Nephron progenitor cell (in vitro differentiated cells): ENCODE data around the gene ARSJ.

Source experiments
- DNase-seq: peaks from one replicate; pipeline ENCODE4 v3.0.0; 2021
- H3K27ac Mint-ChIP-seq: 2 replicates; pipeline ENCODE4 v1.8.0; 2021; ENCODE audit warnings: mild to moderate bottlenecking, moderate library complexity, mixed read lengths
- H3K27me3 Mint-ChIP-seq: 2 replicates; pipeline ENCODE4 v1.8.0; 2021; ENCODE audit warnings: mild to moderate bottlenecking, low read depth, mixed read lengths; ENCODE audit not compliant: poor library complexity
- H3K36me3 Mint-ChIP-seq: 2 replicates; pipeline ENCODE4 v1.8.0; 2021; ENCODE audit warnings: low read depth, mixed read lengths
- H3K4me1 Mint-ChIP-seq: 2 replicates; pipeline ENCODE4 v1.8.0; 2021; ENCODE audit warnings: mixed read lengths
- H3K4me3 Mint-ChIP-seq: 2 replicates; pipeline ENCODE4 v1.8.0; 2021; ENCODE audit warnings: mild to moderate bottlenecking, moderate library complexity, mixed read lengths
- H3K9me3 Mint-ChIP-seq: 2 replicates; pipeline ENCODE4 v1.8.0; 2021; ENCODE audit warnings: mild to moderate bottlenecking, moderate library complexity, mixed read lengths
- CTCF ChIP-seq: fragments of 200-600 bp; sonication (generic); IDR thresholded peaks from 2 replicates; pipeline ENCODE4 v1.5.0; 2021; ENCODE audit warnings: antibody characterized with exemption

ARSJ gene

GRCh38 chr4:113979148-113979904 lies at the start of gene ARSJ:
Gene ARSJ, minus strand, starts transcription at chr4:113979647. Its CDS starts 813 bp downstream, at chr4:113978834.
- H3K9me3 Mint-ChIP-seq = peaks cover 11% of the 10 kb centered on the region
- peaks cover 39% of the 10 kb centered on the region for H3K27me3 Mint-ChIP-seq
- H3K27ac Mint-ChIP-seq = peak within 1 kb of the TSS; percentile 66
- no peaks in the 10 kb centered on the region for H3K36me3 Mint-ChIP-seq
- DNase-seq = peak; percentile 77
- peak within 1 kb of the TSS; percentile 93 for H3K4me3 Mint-ChIP-seq
- H3K4me1 Mint-ChIP-seq = peaks cover 21% of the 10 kb centered on the region
- TF ChIP-seq CTCF = no peak

- no peak overlapping the region for H3K27ac Mint-ChIP-seq
- DNase-seq = no peak
- no peaks in the 10 kb centered on the region for H3K4me1 Mint-ChIP-seq
- no peaks in the 10 kb centered on the region for H3K9me3 Mint-ChIP-seq
- no peaks in the 10 kb centered on the region for H3K27me3 Mint-ChIP-seq
- no peak overlapping the region for H3K4me3 Mint-ChIP-seq
- H3K36me3 Mint-ChIP-seq = no peaks in the 10 kb centered on the region
- no peak for TF ChIP-seq CTCF
Measured at GRCh38 chr4:114028071-114028470, 48.6 kb upstream of the ARSJ start.

- H3K4me1 Mint-ChIP-seq = no peaks in the 10 kb centered on the region
- TF ChIP-seq CTCF = no peak
- DNase-seq = no peak
- H3K9me3 Mint-ChIP-seq = no peaks in the 10 kb centered on the region
- H3K4me3 Mint-ChIP-seq = no peak overlapping the region
- H3K27ac Mint-ChIP-seq = no peak overlapping the region
- H3K27me3 Mint-ChIP-seq = no peaks in the 10 kb centered on the region
- no peaks in the 10 kb centered on the region for H3K36me3 Mint-ChIP-seq
Measured at GRCh38 chr4:114027596-114027995, 48.1 kb upstream of the ARSJ start.

- no peaks in the 10 kb centered on the region for H3K27me3 Mint-ChIP-seq
- no peak overlapping the region for H3K4me3 Mint-ChIP-seq
- H3K4me1 Mint-ChIP-seq = no peaks in the 10 kb centered on the region
- TF ChIP-seq CTCF = no peak
- no peaks in the 10 kb centered on the region for H3K36me3 Mint-ChIP-seq
- no peaks in the 10 kb centered on the region for H3K9me3 Mint-ChIP-seq
- no peak overlapping the region for H3K27ac Mint-ChIP-seq
- DNase-seq = no peak
Measured at GRCh38 chr4:114026447-114026846, 47.0 kb upstream of the ARSJ start.

- TF ChIP-seq CTCF = no peak
- no peaks in the 10 kb centered on the region for H3K4me1 Mint-ChIP-seq
- DNase-seq = no peak
- no peaks in the 10 kb centered on the region for H3K9me3 Mint-ChIP-seq
- H3K27ac Mint-ChIP-seq = no peak overlapping the region
- H3K36me3 Mint-ChIP-seq = no peaks in the 10 kb centered on the region
- H3K4me3 Mint-ChIP-seq = no peak overlapping the region
- H3K27me3 Mint-ChIP-seq = no peaks in the 10 kb centered on the region
Measured at GRCh38 chr4:114025176-114025777, 45.8 kb upstream of the ARSJ start.

GRCh38 chr4:114021451-114021850 lies 42.0 kb upstream of the ARSJ start:
- Mint-ChIP-seq H3K4me1 (no peaks in the 10 kb centered on the region), H3K36me3 (no peaks in the 10 kb centered on the region), H3K27ac (no peak overlapping the region), H3K27me3 (no peaks in the 10 kb centered on the region), H3K9me3 (no peaks in the 10 kb centered on the region), H3K4me3 (no peak overlapping the region)
- DNase-seq = no peak
- TF ChIP-seq CTCF = no peak
